Stimulated activated CD8-positive, alpha-beta memory T cell treated with anti-CD3 and anti-CD28 coated beads, Interleukin-4, amount 100 ng/mL, for 24 hours (primary cell): Measurements from ENCODE around the gene STIM1.
"Not testable (repeated sequence)": the region's sequence is repeated elsewhere in the genome, so short reads cannot be mapped to it uniquely, and the experiment has no call there.

ENCODE experiments used
- DNase-seq: peaks from one replicate; pipeline ENCODE4 v3.0.0-alpha.2; 2020; ENCODE audit warnings: low read depth

STIM1 gene

DNA sequence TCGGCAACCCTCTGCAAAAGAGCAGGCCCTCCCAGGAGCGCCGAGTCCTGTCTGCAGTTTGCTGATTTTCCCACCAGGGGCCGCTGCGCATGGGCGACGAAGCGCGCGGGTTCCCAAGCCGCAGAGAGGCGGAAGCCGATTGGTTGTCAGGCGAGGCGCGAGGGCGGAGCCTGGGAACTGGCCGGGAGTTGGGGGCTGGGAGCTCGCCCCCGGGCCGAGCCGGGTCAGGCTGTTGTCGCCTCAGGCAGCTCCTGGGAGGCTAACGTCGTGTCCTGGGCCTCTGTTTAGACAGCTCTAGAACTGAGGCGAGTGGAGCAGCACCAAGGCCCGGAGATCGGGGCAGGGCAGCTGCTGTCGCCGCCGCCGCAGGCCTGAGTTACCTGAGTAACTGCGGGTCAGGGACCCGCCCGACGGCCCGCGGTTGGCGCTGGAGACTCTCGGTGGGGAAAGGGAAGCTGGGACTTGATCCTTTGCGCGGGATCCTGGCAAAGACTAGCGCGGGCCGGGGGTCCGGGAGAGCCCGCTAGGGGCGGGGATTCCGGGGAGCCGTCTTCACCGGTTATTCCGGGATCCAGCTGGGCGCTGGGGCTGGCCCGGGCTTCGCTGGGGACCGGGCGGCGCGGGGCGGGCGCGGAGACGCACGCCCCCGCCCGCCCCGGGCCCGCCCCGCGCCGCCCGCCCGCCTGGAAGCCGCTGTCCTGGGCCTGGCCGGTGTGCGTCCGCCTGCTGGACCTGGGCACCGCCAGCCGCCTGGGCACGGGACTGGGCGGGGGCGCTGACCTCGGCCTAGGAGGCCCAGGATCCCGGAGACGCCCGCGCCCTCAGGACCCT lies at the start of gene STIM1:
Gene STIM1 (plus strand): TSS at position 688 of the 831 bp plus-strand sequence. CDS start 607 bp downstream, outside the sequence.
- DNase-seq: peak; percentile 97

- peak; percentile 44 for DNase-seq
Observed at GRCh38 chr11:3807909-3808860, 47.3 kb upstream of the STIM1 start, which contains the start of gene PGAP2. TSS of gene PGAP2 (plus strand) at chr11:3808560. CDS start at chr11:3811260, 2,700 bp downstream.

- DNase-seq: no peak
Observed at GRCh38 chr11:3808861-3809623, 46.4 kb upstream of the STIM1 start.

GRCh38 chr11:3809624-3809928 lies 45.9 kb upstream of the STIM1 start:
- no peak for DNase-seq

DNA sequence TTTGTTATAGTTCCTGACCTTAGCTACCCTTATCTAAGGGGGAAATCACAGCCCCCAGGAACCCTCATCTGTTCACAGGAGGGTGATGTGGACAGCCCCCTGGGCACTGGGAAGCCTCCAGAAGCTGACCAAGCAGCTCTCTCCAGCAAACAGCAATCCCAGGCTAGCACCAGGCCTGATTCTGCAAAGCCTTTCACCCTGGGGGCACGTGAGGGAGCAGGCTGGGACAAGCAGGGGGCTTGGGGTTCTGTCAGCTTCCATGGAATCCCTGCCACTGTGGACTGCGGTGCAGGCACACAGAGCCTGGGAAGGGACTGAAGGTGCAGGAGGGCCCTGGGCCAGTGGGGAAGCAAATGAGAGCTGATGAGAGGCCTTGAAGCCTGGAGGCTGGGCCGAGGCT lies 45.0 kb upstream of the STIM1 start:
- DNase-seq: no peak

DNA sequence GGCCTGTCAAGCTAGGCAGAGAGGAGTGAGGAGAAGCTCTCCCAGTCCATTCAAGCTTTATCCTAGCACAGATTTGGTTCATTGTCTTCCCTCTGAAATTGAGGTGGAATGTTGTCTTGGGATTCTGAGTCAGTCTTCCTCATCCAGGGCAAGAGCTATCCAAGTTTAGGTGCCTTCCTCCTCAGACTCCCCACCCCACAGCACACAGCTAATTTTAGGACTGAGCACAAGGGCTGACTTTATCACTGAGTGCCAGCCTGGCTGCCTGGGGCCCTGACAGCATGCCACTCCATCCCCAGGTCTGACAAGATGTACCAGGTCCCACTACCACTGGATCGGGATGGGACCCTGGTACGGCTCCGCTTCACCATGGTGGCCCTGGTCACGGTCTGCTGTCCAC lies 44.5 kb upstream of the STIM1 start:
- DNase-seq: no peak

- not testable (repeated sequence) for DNase-seq
Observed at GRCh38 chr11:3814832-3815231, 40.6 kb upstream of the STIM1 start.

DNA sequence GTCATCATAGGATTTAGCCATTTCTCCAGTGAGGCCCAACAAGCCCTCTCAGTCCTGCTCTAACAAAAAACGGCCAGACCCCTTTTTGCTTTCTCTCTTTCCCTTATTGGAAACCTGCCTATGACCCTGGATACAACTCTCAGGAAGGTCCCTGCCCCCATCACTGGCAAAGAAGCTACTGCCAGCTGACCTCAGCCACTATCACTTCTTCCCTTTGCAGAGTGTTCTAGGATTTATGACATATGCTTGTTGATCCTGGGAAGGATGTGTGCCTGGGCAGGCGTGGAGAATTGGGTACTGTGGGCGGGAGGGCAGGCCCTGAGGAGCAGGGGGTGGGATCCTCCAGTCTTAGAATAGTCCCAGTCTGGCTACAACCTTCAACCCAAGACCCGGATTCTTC lies 39.6 kb upstream of the STIM1 start:
- no peak for DNase-seq

DNA sequence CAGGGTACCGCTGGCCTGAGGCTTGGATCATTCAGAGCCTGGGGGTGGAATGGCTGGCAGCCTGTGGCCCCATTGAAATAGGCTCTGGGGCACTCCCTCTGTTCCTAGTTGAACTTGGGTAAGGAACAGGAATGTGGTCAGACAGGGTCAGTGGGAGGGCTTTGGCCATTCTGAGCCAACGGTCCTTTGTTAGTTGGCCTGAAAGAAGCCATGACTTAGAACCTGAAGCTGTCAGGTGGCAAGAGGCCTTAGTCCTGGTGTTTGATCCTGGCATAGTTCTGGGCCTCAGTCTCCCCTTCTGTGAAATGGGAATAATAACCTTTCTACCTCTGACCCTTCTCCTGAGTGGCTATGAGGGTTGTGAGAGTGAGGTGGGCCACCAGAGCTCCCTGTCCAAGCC lies 38.8 kb upstream of the STIM1 start:
- no peak for DNase-seq

DNA sequence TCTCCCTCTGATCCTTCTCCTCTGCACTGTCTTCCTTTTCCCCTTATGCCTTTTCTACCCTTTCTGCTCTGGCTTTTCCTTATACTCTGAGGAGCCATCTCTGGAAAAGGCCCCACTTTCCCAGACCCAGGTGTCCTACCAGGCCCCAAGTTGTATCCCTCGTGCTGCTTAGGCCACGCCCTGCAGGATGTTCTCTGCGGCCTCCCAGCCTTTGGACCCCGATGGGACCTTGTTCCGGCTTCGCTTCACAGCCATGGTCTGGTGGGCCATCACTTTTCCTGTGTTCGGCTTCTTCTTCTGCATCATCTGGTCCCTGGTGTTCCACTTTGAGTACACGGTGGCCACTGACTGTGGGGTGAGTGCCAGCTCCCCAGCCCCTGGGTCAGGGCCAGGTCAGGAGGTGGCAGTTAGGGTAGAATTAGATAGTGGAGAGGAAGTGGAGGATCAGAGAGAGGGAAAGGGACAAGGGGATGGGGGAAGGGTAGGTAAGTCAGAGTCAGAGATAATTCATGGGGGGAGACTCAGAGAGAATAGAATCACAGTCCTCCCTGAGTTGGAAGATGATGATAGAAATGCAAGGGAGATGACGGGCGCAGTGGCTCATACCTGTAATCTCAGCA lies 38.2 kb upstream of the STIM1 start:
- no peak for DNase-seq

- no peak for DNase-seq
Observed at GRCh38 chr11:3820971-3821370, 34.5 kb upstream of the STIM1 start.

DNA sequence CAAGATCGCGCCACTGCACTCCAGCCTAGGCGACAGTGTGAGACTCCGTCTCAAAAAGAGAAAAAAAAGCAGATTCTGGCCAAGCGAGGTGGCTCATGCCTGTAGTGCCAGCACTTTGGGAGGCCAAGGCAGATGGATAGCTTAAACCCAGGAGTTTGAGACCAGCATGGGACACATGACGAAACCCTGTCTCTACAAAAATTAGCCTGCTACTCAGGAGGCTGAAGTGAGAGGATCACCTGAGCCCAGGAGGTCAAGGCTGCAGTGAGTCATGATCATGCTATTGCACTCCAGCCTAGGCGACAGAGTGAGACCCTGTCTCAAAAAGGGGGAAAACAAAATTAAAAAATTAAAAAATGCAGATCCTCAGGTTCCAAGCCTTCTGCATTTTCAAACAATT lies 33.2 kb upstream of the STIM1 start:
- DNase-seq: no peak

DNA sequence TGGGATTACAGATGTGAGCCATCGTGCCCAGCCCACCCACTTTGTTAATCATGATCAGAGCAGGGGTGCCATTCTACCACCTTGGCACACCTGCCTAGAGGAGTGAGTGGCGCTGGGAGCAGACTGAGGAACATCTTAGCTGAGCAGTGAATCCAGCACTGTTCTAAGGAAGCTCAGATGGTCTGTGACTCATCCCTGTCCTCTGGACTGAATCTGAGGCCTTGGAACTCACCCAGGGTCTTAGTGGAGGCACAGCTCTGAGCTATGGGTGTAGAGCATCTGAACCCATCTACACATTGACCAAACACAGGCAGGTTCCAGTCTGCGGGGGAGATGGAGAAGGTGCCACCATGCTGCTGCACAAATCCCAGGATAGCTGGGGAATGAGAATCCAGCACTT lies 32.2 kb upstream of the STIM1 start:
- DNase-seq: no peak

DNA sequence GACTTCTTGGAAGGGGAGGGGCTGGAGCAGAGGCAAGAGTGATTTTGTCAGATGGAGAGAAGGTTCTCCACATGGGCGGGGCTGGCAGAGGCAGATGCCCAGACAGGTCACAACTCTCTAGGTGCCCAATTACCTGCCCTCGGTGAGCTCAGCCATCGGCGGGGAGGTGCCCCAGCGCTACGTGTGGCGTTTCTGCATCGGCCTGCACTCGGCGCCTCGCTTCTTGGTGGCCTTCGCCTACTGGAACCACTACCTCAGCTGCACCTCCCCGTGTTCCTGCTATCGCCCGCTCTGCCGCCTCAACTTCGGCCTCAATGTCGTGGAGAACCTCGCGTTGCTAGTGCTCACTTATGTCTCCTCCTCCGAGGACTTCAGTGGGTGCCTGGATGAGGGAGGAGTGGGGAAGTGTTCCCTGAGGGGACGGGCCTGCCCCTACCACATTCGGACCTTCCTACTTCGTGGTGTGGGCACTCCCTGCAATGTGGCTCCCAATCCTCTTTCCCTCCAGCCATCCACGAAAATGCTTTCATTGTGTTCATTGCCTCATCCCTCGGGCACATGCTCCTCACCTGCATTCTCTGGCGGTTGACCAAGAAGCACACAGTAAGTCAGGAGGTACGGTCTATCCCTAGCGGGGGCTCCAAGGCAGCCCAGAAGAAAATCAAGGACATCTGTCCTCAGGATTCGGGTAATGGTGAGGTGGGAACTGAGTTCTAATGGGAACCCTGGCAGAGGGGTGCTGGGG lies 31.5 kb upstream of the STIM1 start:
- DNase-seq: no peak

GRCh38 chr11:3824714-3825472 lies 30.6 kb upstream of the STIM1 start:
- peak; percentile 70 for DNase-seq

DNA sequence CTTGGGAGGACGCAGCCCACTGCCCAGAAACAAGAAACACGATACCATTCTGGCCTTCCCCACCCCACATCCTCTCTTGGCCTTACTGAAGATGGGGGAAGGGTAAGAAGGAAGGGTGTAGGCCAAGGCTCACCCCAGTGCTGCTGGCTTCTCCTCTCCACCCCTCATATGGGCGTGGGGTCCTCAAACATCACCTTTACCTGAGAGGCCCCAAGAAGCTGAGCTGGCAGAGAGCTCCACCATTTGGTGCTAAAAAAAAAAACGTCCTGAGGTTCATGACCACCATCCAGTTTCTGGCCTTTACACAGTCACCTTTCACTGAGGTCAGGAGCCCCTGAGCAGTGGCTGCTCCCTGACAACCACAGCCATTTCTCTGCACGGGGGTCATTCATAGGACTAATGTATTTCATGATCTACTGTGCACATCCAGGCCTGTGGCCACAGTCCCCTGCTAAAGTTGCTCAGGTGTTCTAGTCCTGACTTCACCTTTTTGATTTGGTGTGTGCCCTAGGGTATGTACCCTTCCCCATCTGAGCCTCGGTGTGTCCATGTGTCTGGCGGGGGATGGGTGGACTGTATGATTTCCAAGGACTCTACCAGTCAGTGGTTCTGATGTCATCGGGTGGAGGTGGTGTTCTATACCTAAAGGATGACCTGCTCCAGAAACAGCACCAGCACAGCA lies 29.9 kb upstream of the STIM1 start:
- no peak for DNase-seq

- DNase-seq: no peak
Observed at GRCh38 chr11:3826721-3827120, 28.7 kb upstream of the STIM1 start.

DNA sequence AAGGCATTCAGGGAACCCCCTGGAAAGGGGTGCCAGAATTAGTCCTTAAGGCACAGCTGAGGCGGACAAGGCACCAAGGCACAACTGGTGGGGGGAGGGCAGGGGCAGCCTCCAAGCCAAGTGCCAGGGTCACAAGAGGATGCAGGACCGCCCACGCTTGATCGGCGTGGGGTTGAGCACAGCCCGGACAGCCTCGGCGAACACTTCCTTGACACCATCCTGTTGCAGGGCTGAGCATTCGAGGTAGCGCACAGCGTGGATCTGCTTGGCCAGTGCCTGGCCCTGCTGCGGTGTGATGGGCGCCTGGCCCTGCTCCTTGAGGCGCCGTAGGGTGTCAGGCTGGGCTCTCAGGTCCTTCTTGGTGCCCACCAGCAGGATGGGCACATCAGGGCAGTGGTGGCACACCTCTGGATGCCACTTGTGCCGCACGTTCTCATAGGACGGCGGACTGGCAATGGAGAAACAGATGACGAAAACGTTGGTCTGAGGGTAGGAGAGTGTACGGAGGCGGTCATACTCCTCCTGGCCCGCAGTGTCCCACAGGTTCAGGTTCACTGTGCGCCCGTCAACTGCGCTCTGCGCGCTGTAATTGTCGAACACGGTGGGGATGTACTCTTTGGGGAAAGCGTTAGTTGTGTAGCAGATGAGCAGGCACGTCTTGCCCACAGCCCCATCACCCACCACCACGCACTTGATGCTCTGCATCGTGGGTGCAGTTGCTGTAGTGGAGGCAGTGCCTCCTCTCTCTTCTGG lies 27.9 kb upstream of the STIM1 start:
- DNase-seq: no peak

DNA sequence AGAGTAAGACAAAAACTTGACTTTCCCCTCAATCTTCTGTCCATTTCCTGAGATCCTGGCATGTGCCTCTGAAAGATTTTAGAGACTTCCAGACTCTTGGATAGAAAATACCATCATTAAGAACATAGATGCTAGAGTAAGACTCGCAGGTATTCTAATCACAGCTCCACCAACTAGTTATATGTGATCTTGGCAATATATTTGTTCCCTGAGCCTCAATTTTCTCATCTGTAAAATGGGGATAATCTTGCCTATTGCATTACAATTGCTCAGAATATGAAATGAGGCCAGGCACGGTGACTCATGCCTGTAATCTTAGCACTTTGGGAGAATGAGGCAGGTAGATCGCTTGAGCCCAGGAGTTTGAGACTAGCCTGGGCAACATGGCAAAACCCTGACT lies 25.4 kb upstream of the STIM1 start:
- no peak for DNase-seq
